ENCODE measurements around the gene ARF1. TPM values are rescaled to one million over a fixed set of nuclear protein-coding genes. Genes with fewer than 3 reads are reported as not detected.

The ARF1 gene
- polyA plus RNA-seq, 1 donor (not counting 4 experiments of a cell fraction or from before 2014, with no cell fraction given): 295 TPM

GRCh38 chr1:228122921-228123441 is 40.5 kb downstream of the ARF1 start:
- peaks cover 22% of the 10 kb centered on the region for H3K4me1 ChIP-seq (ENCODE audit: control insufficient read depth, extremely low read depth, insufficient read depth, low read length)
- no peaks in the 10 kb centered on the region for H3K9me1 ChIP-seq (ENCODE audit: control insufficient read depth, extremely low read depth, insufficient read depth, low read length)
- peaks cover 13% of the 10 kb centered on the region for H3K79me2 ChIP-seq (ENCODE audit: control insufficient read depth, insufficient read depth, low read length)
- H3K9me3 ChIP-seq (ENCODE audit: control insufficient read depth, low read depth, low read length): no peaks in the 10 kb centered on the region
- no peaks in the 10 kb centered on the region for H4K20me1 ChIP-seq (ENCODE audit: control insufficient read depth, extremely low read depth, insufficient read depth, low read length)
- H3K27ac ChIP-seq (ENCODE audit: control insufficient read depth, insufficient read depth, low read length): no peak overlapping the region
- dilution Hi-C loops (cut with MboI; ENCODE audit: extremely low pct_ligation_motif_present, low sequenced_read_pairs): no loop called here
- no peak overlapping the region for H3K4me3 ChIP-seq (ENCODE audit: control insufficient read depth in 2 of 3, extremely low read depth in 1 of 3, insufficient read depth in 2 of 3, low read depth in 1 of 3, low read length in 3 of 3)
- H3K36me3 ChIP-seq (ENCODE audit: control insufficient read depth in 2 of 2, extremely low read depth in 1 of 2, insufficient read depth in 2 of 2, low read length in 2 of 2): no peaks in the 10 kb centered on the region
- no peak overlapping the region for H2AFZ ChIP-seq (ENCODE audit: control insufficient read depth, low read length)
- DNase-seq (ENCODE audit: low read depth, low spot score) (no peak), FAIRE-seq (no peak)
- no peak overlapping the region for H3K4me2 ChIP-seq (ENCODE audit: control insufficient read depth, extremely low read depth, insufficient read depth, low read depth, low read length)
- H3K27me3 ChIP-seq (ENCODE audit: control insufficient read depth, extremely low read depth, insufficient read depth, low read length): no peaks in the 10 kb centered on the region
- no peak overlapping the region for H3K9ac ChIP-seq (ENCODE audit: control insufficient read depth, extremely low read depth, insufficient read depth, low read length)
- TF ChIP-seq EZH2 (IDR thresholded peaks at IDR 0.05; ENCODE audit: low read length) (no peak), CTCF (optimal IDR thresholded peaks at IDR 0.05 in 1 of 3, IDR thresholded peaks at IDR 0.05 in 1 of 3, conservative IDR thresholded peaks at IDR 0.05 in 1 of 3; ENCODE audit: extremely low read depth in 1 of 3, insufficient read depth in 2 of 3, low read length in 3 of 3) (no peak)

GRCh38 chr1:228123505-228123904 is 41.0 kb downstream of the ARF1 start:
- FAIRE-seq: no peak
- TF ChIP-seq CTCF (optimal IDR thresholded peaks at IDR 0.05 in 1 of 3, IDR thresholded peaks at IDR 0.05 in 1 of 3, conservative IDR thresholded peaks at IDR 0.05 in 1 of 3; ENCODE audit: extremely low read depth in 1 of 3, insufficient read depth in 2 of 3, low read length in 3 of 3): no peak
- TF ChIP-seq EZH2 (IDR thresholded peaks at IDR 0.05; ENCODE audit: low read length): no peak
- DNase-seq (ENCODE audit: low read depth, low spot score): no peak
- H3K9me3 ChIP-seq (ENCODE audit: control insufficient read depth, low read depth, low read length): no peaks in the 10 kb centered on the region
- H3K79me2 ChIP-seq (ENCODE audit: control insufficient read depth, insufficient read depth, low read length): peaks cover 12% of the 10 kb centered on the region
- dilution Hi-C loops (cut with MboI; ENCODE audit: extremely low pct_ligation_motif_present, low sequenced_read_pairs): no loop called here
- no peak overlapping the region for H3K9ac ChIP-seq (ENCODE audit: control insufficient read depth, extremely low read depth, insufficient read depth, low read length)
- H3K9me1 ChIP-seq (ENCODE audit: control insufficient read depth, extremely low read depth, insufficient read depth, low read length): no peaks in the 10 kb centered on the region
- no peaks in the 10 kb centered on the region for H3K36me3 ChIP-seq (ENCODE audit: control insufficient read depth in 2 of 2, extremely low read depth in 1 of 2, insufficient read depth in 2 of 2, low read length in 2 of 2)
- no peak overlapping the region for H3K27ac ChIP-seq (ENCODE audit: control insufficient read depth, insufficient read depth, low read length)
- H3K4me1 ChIP-seq (ENCODE audit: control insufficient read depth, extremely low read depth, insufficient read depth, low read length): peaks cover 22% of the 10 kb centered on the region
- no peak overlapping the region for H2AFZ ChIP-seq (ENCODE audit: control insufficient read depth, low read length)
- no peak overlapping the region for H3K4me2 ChIP-seq (ENCODE audit: control insufficient read depth, extremely low read depth, insufficient read depth, low read depth, low read length)
- H3K4me3 ChIP-seq (ENCODE audit: control insufficient read depth in 2 of 3, extremely low read depth in 1 of 3, insufficient read depth in 2 of 3, low read depth in 1 of 3, low read length in 3 of 3): no peak overlapping the region
- H4K20me1 ChIP-seq (ENCODE audit: control insufficient read depth, extremely low read depth, insufficient read depth, low read length): no peaks in the 10 kb centered on the region
- H3K27me3 ChIP-seq (ENCODE audit: control insufficient read depth, extremely low read depth, insufficient read depth, low read length): no peaks in the 10 kb centered on the region

Data from keratinocyte (primary cell).